ENCODE data around the gene EPAS1. TPM values are rescaled to one million over a fixed set of nuclear protein-coding genes. Genes with fewer than 3 reads are reported as not detected.

EPAS1 gene
- total RNA-seq (2021), result 127 and 163 TPM in 2 replicates
- Bru-seq, nascent RNA, result percentile 93 among the genes with signal in this experiment
- percentile 90 among the genes with signal in this experiment for BruChase-seq, experiment 1, labeled RNA remaining after a 2-hour chase
- percentile 95 among the genes with signal in this experiment for BruChase-seq, experiment 2, labeled RNA remaining after a 6-hour chase
- long read RNA-seq, full-length matches to known transcripts, result 12 of 34 reads
- long read RNA-seq, partial matches to known transcripts, result 5 of 34 reads
- long read RNA-seq, other reads (novel, unspliced or antisense), result 17 of 34 reads

GRCh38 chr2:46296840-46297545 is at the start of gene EPAS1:
EPAS1 (plus strand) TSS chr2:46297407; CDS start chr2:46297912, 505 bp downstream.
- Histone ChIP-seq H3K4me1 (replicated peaks; ENCODE audit: insufficient read depth) (peaks cover 36% of the 10 kb centered on the region), H2AFZ (peak within 1 kb of the TSS; percentile 80), H3K79me2 (ENCODE audit: low read depth) (peaks cover 44% of the 10 kb centered on the region), H3K9me2 (ENCODE audit: insufficient read depth) (no peaks in the 10 kb centered on the region), H3F3A (ENCODE audit: insufficient read depth, low read depth) (peaks cover 31% of the 10 kb centered on the region; the same call in 1 of the 2 replicates), H3K4me2 (peak within 1 kb of the TSS; percentile 77), H3K4me3 (peak within 1 kb of the TSS; percentile 80), H3K27ac (peak within 1 kb of the TSS; percentile 87), H4K20me1 (ENCODE audit: insufficient read depth) (peaks cover 19% of the 10 kb centered on the region), H3K9me3 (ENCODE audit: insufficient read depth, low read depth) (no peaks in the 10 kb centered on the region), H3K27me3 (ENCODE audit: insufficient read depth, low read depth) (no peaks in the 10 kb centered on the region), H3K36me3 (ENCODE audit: low read depth) (no peaks in the 10 kb centered on the region)
- intact Hi-C loops (cut with micrococcal nuclease; ENCODE audit: unreplicated experiment), result loop anchor here (1.0 to 10.0 kb wide), 7 partner anchors 72 to 305 kb away; no protein-coding TSS in a partner anchor
- peak; percentile 83 to 95 for DNase-seq
- POLR2A ChIA-PET (ENCODE audit: unreplicated experiment), result interaction anchor here (0.6 to 1.4 kb wide), 11 partner anchors 9 to 780 kb away, joined by 3 to 17 read pairs (median 3); partner anchors contain the start of gene SRBD1
- TF ChIP-seq, protein P1, sequence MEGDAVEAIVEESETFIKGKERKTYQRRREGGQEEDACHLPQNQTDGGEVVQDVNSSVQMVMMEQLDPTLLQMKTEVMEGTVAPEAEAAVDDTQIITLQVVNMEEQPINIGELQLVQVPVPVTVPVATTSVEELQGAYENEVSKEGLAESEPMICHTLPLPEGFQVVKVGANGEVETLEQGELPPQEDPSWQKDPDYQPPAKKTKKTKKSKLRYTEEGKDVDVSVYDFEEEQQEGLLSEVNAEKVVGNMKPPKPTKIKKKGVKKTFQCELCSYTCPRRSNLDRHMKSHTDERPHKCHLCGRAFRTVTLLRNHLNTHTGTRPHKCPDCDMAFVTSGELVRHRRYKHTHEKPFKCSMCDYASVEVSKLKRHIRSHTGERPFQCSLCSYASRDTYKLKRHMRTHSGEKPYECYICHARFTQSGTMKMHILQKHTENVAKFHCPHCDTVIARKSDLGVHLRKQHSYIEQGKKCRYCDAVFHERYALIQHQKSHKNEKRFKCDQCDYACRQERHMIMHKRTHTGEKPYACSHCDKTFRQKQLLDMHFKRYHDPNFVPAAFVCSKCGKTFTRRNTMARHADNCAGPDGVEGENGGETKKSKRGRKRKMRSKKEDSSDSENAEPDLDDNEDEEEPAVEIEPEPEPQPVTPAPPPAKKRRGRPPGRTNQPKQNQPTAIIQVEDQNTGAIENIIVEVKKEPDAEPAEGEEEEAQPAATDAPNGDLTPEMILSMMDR (conservative IDR thresholded peaks at IDR 0.05), result no peak
- TF ChIP-seq EZH2 (IDR thresholded peaks at IDR 0.05; ENCODE audit: low read depth), result no peak
- CTCF ChIA-PET, result interaction anchor here (0.6 kb wide), 1 partner anchor 10 kb away, joined by 4 read pairs; no protein-coding TSS in a partner anchor
- BruUV-seq (replicated peaks), result no TSS peak

DNA sequence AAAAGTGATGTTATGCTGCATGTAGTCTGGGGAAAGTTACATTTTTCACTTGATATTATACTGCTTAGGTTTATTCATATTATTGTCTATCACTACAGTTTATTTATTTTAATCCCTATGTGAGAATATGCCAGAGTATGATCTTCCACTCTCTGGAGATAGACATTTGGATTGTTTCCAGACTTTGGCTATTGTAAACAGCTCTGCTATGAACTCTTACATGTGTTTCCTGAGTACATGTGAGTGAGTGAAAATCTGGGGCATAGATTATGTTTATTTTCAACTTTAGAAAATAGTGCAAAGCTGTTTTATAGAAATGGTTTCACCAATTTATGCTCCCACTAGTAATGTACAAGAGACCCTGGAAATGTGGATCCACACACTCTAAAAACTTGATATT is 49.0 kb upstream of the EPAS1 start:
- Histone ChIP-seq H3K9me3 (ENCODE audit: insufficient read depth, low read depth) (no peaks in the 10 kb centered on the region; the same call in 1 of the 2 replicates), H3K36me3 (ENCODE audit: low read depth) (no peaks in the 10 kb centered on the region), H3K27ac (no peak overlapping the region), H3K9me2 (ENCODE audit: insufficient read depth) (no peaks in the 10 kb centered on the region), H3K4me3 (no peak overlapping the region), H4K20me1 (ENCODE audit: insufficient read depth) (no peaks in the 10 kb centered on the region), H3F3A (ENCODE audit: insufficient read depth, low read depth) (peaks cover 13% of the 10 kb centered on the region; the same call in 1 of the 2 replicates), H2AFZ (no peak overlapping the region), H3K4me2 (no peak overlapping the region), H3K4me1 (replicated peaks; ENCODE audit: insufficient read depth) (peaks cover 21% of the 10 kb centered on the region), H3K79me2 (ENCODE audit: low read depth) (no peaks in the 10 kb centered on the region), H3K27me3 (ENCODE audit: insufficient read depth, low read depth) (no peaks in the 10 kb centered on the region)
- no peak for TF ChIP-seq EZH2 (IDR thresholded peaks at IDR 0.05; ENCODE audit: low read depth)
- TF ChIP-seq, protein P1 (conservative IDR thresholded peaks at IDR 0.05), result no peak
- BruUV-seq (replicated peaks), result no TSS peak
- no peak for DNase-seq
- POLR2A ChIA-PET (ENCODE audit: unreplicated experiment), result no interaction called here
- intact Hi-C loops (cut with micrococcal nuclease; ENCODE audit: unreplicated experiment), result no loop called here
- CTCF ChIA-PET, result no interaction called here

DNA sequence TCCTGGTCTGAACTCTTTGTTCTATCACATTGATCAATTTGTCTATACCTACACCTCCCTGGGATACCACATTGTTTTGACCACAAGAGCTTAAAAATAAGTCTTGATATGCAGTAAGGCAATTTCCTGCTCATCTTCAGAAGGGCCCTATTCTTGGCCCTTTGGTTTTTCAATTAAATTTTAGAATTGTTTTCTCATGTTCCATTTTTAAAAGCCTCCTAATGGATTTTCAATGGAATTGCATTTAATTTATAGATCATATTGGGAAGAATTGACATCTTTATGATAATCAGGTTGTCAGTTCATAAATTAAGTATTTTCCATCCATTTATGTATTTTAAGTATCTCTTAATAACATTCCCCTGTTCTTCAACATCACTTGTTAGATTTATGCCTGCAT is 47.6 kb upstream of the EPAS1 start:
- Histone ChIP-seq H3K9me3 (ENCODE audit: insufficient read depth, low read depth) (no peaks in the 10 kb centered on the region; the same call in 1 of the 2 replicates), H3K4me1 (replicated peaks; ENCODE audit: insufficient read depth) (peaks cover 28% of the 10 kb centered on the region), H3K4me2 (no peak overlapping the region), H3K27me3 (ENCODE audit: insufficient read depth, low read depth) (no peaks in the 10 kb centered on the region), H3K36me3 (ENCODE audit: low read depth) (no peaks in the 10 kb centered on the region), H3K9me2 (ENCODE audit: insufficient read depth) (no peaks in the 10 kb centered on the region), H3F3A (ENCODE audit: insufficient read depth, low read depth) (peaks cover 22% of the 10 kb centered on the region; the same call in 1 of the 2 replicates), H3K4me3 (no peak overlapping the region), H2AFZ (no peak overlapping the region), H3K79me2 (ENCODE audit: low read depth) (no peaks in the 10 kb centered on the region), H4K20me1 (ENCODE audit: insufficient read depth) (no peaks in the 10 kb centered on the region), H3K27ac (no peak overlapping the region)
- BruUV-seq (replicated peaks), result no TSS peak
- TF ChIP-seq EZH2 (IDR thresholded peaks at IDR 0.05; ENCODE audit: low read depth), result no peak
- TF ChIP-seq, protein P1 (conservative IDR thresholded peaks at IDR 0.05), result peak; percentile 21; the same call in 1 of the 2 replicates
- intact Hi-C loops (cut with micrococcal nuclease; ENCODE audit: unreplicated experiment), result no loop called here
- CTCF ChIA-PET, result no interaction called here
- POLR2A ChIA-PET (ENCODE audit: unreplicated experiment), result interaction anchor here (0.5 kb wide), 1 partner anchor 27 kb away, joined by 3 read pairs; no protein-coding TSS in a partner anchor
- DNase-seq, result no peak

Measured in PC-9 (cell line).